Esophagus squamous epithelium (tissue), 4 donors: Measurements from ENCODE around the gene FAM156B.

Experiments
- POLR2A ChIP-seq, 4 donors: fragments of 450-650 bp; IDR thresholded peaks; one replicate each; pipeline ENCODE4 v1.6.1; 2017; ENCODE audit warnings: antibody characterized with exemption in 4 of 4, mild to moderate bottlenecking in 4 of 4, moderate library complexity in 3 of 4
- TF ChIP-seq, protein P1 (sequence below), 6 experiments: fragments of 450-650 bp in 4 of 6; fragments of 200-600 bp in 2 of 6; sonication (generic) in 2 of 6; IDR thresholded peaks; one replicate each; pipeline ENCODE4 v1.5.1; 2016 to 2019; ENCODE audit warnings: antibody characterized with exemption in 6 of 6, mild to moderate bottlenecking in 4 of 6, moderate library complexity in 4 of 6

DNA sequence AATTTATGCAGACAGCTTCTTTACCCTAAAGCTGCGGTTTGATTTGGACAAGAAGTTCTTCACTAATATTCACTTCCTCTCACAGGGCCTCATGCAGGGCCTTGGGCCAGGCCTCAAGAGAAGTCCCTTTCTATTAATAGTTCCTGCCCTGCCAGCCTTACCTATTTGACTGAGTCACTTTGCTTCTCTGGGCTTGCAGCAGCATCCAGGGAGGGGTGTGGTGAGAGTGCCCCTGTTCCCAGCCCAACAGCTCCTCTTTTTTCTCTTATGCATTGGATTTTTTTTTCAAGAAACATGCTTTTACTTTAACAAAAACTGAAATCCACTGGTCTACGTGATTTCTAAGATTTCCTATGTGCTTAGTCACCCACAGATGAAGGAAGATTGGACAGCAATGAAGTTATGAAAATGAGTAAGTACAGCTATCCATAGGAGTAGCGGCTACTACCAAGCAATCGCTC is 26.7 kb downstream of the FAM156B start:
- TF ChIP-seq, protein P1, sequence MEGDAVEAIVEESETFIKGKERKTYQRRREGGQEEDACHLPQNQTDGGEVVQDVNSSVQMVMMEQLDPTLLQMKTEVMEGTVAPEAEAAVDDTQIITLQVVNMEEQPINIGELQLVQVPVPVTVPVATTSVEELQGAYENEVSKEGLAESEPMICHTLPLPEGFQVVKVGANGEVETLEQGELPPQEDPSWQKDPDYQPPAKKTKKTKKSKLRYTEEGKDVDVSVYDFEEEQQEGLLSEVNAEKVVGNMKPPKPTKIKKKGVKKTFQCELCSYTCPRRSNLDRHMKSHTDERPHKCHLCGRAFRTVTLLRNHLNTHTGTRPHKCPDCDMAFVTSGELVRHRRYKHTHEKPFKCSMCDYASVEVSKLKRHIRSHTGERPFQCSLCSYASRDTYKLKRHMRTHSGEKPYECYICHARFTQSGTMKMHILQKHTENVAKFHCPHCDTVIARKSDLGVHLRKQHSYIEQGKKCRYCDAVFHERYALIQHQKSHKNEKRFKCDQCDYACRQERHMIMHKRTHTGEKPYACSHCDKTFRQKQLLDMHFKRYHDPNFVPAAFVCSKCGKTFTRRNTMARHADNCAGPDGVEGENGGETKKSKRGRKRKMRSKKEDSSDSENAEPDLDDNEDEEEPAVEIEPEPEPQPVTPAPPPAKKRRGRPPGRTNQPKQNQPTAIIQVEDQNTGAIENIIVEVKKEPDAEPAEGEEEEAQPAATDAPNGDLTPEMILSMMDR (IDR thresholded peaks at IDR 0.05), result no peak
- no peak for TF ChIP-seq POLR2A (IDR thresholded peaks at IDR 0.05)
